HG02970 (cell line): Measurements from ENCODE around the gene TMEM263.
A peak's percentile ranks its signal among the peaks of the same experiment; 100 is the strongest.
"Not testable (repeated sequence)": the region's sequence is repeated elsewhere in the genome, so short reads cannot be mapped to it uniquely, and the experiment has no call there.

Source experiments
- ATAC-seq: cut with Tn5 transposase; IDR thresholded peaks from one replicate; pipeline ENCODE4 v1.9.1; 2021; ENCODE audit warnings: mild to moderate bottlenecking, moderate library complexity, moderate number of reproducible peaks; ENCODE audit not compliant: unreplicated experiment, low FRiP score

Gene TMEM263

GRCh38 chr12:106955377-106956047 lies at the start of gene TMEM263:
Gene TMEM263 (plus strand): TSS chr12:106955907. CDS start chr12:106967117, 11,210 bp downstream.
- peak; percentile 92 for ATAC-seq

- no peak for ATAC-seq
Measured at GRCh38 chr12:106906715-106907114, 49.0 kb upstream of the TMEM263 start.

DNA sequence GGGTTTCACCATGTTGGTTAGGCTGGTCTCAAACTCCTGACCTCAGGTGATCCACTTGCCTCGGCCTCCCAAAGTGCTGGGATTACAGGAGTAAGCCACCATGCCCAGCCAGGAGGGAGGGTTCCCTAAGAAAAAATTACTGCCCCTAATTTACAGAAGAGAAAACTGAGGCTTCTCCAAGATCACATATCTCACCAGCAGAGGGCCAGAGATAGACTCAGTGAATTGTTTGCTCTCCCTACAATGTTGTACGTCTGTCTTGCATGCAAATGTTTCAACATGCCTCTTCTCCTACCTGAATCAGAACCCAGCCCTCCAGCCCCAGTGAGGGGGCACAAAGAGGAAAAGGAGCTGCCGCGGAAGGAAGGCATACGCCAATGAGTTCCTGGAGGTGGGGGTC lies 48.3 kb upstream of the TMEM263 start:
- ATAC-seq, result no peak

DNA sequence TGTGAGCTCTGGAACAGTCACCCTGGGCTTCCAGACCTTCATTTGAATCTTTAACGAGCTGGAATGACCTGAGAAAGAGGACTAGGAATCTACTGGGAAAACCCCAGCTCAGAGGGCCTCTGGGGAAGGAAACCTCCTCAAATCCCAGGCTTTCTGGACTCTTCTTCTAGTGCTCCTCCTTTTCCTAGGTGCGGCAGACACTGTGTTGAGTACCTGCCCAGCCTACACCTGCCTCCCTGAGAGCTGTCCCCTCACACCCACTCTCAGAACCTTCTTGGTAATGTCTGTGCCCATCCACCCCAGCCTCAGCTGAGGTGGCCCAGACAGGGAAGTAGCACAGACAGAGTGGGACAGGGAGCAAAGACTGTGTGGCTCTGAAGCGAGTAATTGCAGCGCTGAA lies 47.9 kb upstream of the TMEM263 start:
- no peak for ATAC-seq

DNA sequence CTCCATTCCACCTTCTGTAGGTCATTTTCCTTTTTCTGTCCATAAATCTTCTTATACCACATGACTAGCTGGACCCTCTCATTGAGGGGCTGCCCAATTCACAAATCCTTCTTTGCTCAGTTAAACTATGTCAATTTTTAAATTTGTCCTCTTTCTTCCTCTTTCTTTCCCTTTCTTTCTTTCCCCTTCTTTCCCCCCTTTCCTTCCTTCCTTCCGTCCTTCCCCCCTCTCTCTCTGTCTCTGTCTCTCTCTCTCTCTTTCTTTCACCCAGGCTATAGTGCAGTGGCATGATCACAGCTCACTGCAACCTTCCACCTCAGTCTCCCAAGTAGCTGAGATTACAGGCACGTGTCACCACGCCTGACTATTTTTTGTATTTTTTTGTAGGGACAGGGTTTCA lies 47.1 kb upstream of the TMEM263 start:
- ATAC-seq, result no peak

- no peak for ATAC-seq
Measured at GRCh38 chr12:106910202-106910601, 45.5 kb upstream of the TMEM263 start.

DNA sequence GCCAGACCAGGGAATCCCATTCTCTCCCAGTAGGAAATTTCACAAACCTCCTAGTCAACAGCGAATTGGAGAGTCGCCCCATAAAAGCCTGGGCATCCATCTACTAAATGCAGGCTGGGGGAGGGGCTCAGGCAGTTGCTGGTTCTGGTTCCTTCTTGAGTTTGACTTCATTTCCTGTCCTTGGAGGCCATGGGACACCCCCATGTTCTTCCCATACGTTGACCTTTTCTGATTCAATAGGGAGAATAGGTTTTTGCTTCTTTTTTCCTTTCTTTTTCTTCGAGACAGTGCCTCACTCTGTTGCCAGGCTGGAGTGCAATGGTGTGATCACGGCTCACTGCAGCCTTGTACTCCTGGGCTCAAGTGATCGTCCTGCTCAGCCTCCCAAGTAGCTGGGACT lies 44.1 kb upstream of the TMEM263 start:
- ATAC-seq, result no peak

- ATAC-seq, result no peak
Measured at GRCh38 chr12:106913456-106913855, 42.3 kb upstream of the TMEM263 start.

- no peak for ATAC-seq
Measured at GRCh38 chr12:106914796-106915634, 40.7 kb upstream of the TMEM263 start.

DNA sequence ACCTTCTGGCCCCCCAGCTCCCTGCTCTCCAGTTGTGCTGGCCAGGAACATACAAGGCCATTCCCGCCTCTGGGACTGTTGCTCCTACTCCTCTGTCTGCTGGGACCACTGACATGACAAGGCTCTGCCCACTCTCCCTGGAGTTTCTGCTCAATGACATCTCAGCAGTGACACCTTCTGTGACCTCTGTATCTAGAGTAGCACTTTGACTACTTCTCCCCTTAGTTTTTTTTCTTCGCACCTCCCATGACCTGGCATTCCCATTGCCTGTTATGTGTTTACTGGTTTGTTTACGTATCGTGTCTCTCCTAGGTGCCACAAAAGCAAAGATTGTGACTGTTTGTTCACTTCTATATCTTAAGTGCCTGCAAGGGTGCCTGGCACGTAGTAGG lies 40.1 kb upstream of the TMEM263 start:
- no peak for ATAC-seq

GRCh38 chr12:106917503-106917902 lies 38.2 kb upstream of the TMEM263 start:
- ATAC-seq, result no peak

DNA sequence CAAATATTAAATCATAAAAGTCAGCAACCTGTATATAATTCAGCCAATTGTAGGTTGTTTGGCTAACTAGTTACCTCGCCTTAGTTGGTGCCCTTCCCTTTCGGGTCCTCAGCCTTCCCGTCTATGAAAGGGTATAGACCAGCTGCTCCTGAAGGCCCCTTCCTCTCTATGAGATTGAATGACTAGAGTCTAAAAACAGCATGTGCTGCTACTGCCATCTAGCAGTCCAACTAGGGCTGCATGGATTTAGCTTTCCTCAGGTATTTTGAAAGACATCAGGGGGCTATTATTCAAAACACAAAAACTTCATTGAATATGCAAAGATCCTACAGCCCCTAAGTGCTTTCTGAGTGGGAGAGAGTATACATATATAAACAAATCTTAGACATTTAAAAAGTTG lies 37.0 kb upstream of the TMEM263 start:
- ATAC-seq, result no peak

DNA sequence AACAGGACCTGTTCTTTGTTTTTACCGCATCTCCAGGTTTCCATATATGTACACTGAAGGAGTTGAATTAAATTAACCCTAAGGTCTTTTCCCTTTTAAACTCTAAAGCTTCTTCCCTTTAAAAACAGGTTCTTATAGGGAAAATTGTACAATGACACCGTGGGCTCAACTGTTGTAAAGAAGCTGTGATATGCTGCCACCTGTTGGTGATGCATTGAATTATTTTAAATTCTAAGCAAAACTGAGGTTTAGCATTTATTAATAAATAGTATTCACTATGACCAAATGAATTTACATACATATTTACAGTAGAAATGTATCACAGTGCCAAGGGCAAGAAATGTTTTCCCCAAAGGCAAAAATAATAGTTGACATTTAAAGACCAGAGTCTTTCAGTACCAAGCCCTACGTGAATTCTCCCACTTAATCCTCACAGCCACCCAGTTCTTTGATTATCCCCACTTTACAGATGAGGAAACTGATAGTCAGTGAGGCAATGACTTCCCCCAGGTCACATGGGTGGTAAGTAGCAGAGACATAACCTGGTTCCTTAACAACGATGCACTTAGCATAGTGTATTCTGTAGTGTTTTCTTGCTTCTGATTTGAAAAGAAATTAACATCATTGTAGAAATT lies 35.7 kb upstream of the TMEM263 start:
- no peak for ATAC-seq

DNA sequence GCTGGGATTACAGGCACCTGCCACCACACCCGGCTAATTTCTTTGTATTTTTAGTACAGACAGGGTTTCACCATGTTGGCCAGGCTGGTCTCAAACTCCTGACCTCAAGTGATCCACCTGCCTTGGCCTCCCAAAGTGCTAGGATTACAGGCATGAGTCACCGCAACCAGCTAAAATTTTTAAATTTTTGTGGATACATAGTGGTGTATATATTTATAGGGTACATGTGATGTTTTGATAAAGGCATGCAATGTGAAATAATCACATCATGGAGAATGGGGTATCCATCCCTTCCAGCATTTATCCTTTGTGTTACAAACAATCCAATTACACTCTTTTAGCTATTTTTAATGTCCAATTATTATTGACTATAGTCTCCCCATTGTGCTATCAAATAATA lies 33.7 kb upstream of the TMEM263 start:
- ATAC-seq, result not testable (repeated sequence)

DNA sequence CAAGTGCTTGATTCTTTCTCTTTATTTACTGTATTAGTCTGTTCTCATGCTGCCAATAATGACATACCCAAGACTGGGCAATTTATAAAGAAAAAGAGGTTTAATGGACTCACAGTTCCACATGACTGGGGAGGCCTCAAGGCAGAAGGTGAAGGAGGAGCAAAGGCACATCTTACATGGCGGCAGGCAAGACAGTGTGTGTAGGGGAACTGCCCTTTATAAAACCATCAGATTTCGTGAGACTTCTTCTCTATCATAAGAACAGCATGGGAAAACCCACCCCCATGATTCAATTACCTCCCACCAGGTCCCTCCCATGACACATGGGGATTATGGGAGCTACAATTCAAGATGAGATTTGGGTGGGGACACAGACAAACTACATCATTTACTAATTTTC lies 32.1 kb upstream of the TMEM263 start:
- ATAC-seq, result not testable (repeated sequence)

DNA sequence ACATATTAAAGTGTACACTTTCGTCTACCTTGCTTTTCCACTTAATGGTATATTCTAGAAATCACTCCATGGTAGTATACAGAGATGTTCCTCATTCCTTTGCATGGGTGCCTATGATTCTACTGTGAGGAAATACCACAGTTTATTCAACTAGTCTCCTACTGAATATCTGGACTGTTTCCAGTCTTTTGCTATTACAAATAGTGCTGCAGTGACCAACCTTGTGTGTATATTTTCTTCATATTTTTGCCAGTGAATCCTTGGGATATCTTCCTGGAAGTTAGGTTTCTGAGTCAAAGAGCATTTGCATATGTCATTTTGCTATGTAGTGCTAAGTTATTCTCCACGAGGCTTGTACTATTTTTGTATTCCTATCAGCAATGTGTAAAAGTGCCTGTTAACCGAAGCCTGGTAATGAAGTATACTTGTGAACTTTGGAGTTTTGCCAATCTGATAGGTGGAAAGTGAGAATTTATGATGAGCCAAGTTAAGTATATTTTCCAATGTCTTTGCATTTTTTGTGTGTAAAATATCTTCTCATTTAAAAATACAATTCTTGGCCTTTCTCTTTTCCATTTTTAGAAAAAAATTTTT lies 31.3 kb upstream of the TMEM263 start:
- no peak for ATAC-seq

GRCh38 chr12:106926657-106927056 lies 29.1 kb upstream of the TMEM263 start:
- ATAC-seq, result no peak

GRCh38 chr12:106934277-106934676 lies 21.4 kb upstream of the TMEM263 start:
- no peak for ATAC-seq

GRCh38 chr12:106941481-106942156 lies 14.1 kb upstream of the TMEM263 start:
- no peak for ATAC-seq

DNA sequence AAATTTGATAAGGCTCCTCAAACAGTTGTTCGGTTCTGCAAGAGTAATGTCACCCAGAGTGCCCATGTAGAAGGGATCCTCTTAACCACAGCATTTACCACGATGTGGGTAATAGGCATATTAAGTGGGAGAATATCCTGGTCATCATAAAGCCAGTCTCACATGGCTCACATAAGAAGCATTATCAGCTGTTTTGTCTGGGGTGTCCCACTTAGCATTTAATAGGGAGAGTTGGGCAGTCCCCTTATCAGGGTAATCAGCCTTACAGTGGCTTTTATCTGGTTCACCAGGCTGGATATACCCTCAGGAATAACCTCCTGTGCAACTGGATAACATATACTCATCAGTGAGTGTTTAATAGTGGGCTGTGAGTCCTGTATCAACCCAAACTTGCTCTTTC lies 12.9 kb upstream of the TMEM263 start:
- no peak for ATAC-seq
